SHP77 (cell line): ENCODE results near the gene DCST1.

Experiments used
- DNase-seq, 2 experiments: peaks; one replicate each; lab custom pipeline; 2025; lab: John Stamatoyannopoulos, UW

Gene DCST1

GRCh38 chr1:155073377-155074242, 40.0 kb downstream of the DCST1 start:
- DNase-seq: no peak

DNA sequence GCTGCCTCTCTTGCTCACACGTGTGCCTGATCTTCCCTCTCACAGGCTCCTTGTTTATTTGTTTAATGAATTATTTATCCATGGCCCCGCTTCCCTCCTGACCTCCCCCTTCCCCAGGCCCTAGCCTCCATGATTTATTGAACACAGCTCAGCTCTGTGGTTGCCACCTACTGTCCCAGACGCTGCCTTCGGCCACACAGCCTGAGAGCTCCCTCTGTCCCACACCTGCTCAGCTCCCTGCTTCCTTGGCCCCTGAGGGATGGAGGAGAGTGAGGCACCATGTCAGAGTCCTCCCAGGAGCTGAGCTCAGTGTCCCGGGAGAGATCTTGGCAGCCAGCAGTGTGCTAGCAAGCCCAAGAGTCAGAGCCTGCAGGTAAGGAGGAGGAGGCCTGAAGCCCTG, 41.9 kb downstream of the DCST1 start:
- DNase-seq: peak; percentile 43 to 67

DNA sequence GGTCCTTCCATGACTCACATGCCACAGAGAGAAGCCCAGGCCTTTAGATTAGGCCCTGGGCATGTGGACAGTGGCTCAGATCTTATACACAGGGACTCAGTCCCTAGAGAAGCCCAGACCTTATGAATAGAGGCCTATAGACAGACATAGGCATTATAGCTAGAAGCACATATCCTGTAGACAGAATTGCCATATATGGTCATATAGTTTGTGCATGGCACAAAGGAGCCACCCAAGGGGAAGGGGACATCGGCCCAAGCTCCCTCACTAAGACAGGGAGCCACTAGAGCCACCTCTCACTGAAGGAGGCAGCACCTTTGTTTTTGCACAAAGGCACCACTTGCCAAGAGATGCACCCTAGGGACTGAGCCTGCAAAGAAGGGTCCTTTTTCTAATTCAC, 42.7 kb downstream of the DCST1 start:
- DNase-seq: no peak

DNA sequence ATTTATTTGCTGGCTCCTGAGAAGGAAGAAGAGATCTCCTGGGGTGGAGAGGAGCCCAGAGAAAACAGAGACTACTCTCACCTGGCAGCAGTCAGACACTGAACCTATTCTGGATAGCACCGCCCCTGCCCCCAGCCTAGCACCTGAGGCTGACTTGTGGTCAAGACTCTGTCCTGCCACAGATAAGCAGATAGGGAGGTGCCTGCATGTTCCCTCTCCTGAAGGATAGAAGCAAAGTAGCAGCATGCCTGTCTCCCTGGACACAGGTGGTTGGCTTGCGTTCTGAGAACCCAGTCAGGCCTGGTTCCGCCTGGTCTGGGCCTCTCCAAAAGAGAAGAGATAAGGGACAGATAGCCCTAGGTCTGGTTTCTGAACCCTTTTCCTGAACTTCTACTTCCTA, 43.7 kb downstream of the DCST1 start:
- DNase-seq: no peak

DNA sequence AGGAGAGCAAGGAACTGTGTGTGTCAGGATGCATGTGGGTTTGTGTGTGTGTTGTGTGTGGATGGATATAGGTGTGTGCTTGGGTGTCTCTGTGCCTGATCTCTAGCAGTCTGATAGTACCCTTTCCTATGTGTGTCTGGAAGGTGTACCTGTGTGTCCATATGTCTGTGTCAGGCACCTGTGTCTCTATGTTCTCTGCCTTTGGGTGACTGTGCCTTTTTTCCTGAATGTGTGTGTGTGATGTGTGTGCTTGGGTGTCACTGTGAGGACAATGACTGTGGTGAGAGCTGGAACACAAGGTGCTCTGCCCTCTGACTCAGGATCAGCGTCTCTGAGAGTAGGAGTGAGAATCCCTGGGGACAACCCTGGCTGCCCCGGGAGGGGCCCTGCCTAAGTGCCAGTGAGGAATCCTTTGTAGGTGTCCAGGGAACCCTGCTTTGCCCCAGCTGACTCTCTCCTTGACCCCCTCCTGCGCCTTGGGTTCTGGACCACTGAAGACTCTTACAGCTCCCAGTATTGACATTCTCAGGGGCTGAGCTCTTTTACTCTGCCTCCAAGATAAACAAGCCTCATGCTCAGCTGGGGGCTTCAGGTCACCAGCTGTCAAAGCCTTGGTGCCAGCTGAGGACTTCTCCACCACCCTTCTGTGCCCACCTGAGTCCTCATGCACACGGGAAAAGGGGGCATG, 44.3 kb downstream of the DCST1 start:
- no peak for DNase-seq

DNA sequence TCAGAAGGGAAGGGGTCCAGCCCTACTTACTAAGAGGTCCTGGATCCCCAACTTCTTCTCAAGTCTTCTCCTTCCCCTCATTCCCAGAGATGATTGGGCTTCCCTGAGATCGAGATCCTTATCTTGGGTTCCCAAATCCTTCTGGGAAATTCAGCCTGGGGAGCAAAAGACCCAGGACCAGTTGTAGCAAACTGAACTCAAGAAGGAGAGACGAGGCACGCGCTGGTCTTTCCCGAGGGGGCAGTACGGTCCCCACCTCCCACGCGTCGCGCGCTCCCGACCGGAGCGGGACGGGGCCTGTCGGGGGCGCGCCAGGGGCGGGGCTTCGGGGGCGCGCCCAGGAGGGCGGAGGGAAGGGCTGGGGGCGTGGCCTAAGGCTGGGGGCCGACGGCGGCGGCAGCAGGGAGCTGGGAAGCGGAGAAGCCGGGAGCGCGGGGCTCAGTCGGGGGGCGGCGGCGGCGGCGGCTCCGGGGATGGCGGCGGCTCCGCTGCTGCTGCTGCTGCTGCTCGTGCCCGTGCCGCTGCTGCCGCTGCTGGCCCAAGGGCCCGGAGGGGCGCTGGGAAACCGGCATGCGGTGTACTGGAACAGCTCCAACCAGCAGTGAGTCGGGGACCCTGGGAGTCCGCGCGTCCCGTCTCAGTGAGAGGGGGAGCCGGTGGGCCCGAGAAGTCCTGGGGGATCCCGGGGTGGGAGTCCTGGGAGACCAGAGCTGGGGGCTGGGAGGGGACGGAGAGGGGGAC, 45.0 kb downstream of the DCST1 start, which contains the start of gene EFNA3:
Gene EFNA3 (plus strand): TSS at position 369 of the 741 bp plus-strand sequence. CDS start 105 bp downstream, at position 474.
- DNase-seq: peak; percentile 51 to 61

- DNase-seq: no peak
These were observed 45.5 kb downstream of the DCST1 start for GRCh38 chr1:155079210-155079486.

GRCh38 chr1:155079487-155080311, 46.1 kb downstream of the DCST1 start:
- peak in 1 of 2 experiments; percentile 51 for DNase-seq

DNA sequence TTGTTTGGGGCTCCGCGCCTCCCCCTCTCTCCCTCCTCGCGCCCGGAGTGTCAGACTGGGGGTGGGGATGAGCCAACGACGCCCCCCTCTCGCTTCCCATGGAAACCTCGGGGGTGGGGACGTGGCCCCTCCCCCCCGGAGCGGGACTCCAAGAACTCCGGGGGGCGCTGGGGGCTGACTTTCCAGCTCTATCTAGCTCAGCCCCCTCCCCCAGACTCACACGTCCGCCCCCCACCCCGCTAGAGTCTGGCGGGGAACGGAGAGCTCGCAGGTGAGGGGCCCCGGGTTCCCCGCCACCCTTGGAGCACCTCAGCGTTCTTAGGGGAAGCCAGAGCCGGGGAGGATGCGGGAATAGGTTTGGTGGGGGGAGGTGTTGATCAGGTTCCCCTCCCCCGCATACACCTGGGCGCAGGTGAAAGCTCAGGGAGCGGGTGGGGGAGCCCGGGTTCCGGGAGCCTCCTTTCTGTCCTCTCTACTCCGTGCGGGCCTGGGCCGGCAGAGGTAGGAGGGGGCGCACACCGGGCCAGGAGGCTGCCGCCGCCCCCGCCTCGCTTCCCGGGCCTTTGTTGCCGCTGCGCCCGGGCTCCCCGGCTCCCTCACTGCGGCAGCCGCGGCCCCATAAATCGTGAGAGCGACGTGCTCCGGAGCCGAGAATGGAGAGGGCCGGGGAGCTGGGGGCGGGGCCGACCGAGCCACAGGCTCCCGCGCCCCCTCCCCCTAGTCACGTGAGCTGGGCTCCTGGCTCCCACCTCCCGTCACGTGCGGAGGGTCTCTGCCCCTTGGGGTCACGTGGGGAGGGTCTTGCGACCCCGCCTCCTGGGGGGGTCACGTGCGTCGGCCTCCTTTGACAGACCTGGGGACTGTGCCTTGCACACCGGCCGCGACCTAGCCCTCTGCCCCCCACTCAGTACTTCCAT, 46.9 kb downstream of the DCST1 start:
- DNase-seq: peak; percentile 70 to 80

DNA sequence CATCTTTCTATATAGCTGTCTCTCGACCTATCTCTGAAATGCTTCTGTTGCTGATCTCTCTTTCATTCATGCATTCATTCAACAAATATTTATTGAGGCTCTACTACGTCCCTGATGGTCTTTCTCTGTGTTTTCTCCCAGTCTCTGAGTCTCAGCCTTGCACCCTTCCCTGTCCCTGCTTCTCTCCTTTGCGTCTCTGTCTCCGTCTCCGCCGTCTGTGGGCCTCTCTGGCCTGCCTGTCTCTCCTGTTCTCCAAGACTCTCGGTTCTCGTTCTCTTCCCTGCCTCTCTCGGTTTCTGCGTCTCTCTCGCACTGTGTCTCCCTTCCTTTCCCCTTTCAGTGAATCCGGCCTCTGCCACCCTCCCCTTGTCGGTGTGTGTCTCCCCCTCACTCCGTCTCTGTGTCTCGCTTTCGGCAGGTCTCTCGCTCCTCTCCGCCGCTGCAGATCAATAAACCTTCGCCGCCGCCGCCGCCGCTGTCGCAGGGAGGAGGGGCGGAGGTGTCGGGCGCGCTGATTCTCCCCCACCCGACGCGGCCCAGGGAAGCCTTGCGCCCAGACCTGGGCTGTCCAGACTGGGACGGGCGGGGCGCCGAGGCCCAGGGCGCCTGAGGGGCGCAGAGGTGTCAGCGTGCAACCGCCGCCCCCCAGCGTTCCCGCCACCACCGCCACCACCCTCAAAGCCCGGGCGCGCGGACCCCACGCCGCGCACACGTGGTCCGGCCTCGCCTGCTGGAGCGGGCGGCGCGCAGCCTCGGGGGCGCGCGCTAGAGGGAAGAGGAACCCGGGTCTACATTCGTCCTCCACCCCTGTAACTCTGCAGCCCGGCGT, 48.1 kb downstream of the DCST1 start:
- DNase-seq: no peak

GRCh38 chr1:155082301-155083051, 48.9 kb downstream of the DCST1 start:
- no peak for DNase-seq

- DNase-seq: no peak
These were observed 49.5 kb downstream of the DCST1 start for GRCh38 chr1:155083052-155083541.

- DNase-seq: peak; percentile 43 to 66
These were observed 50.5 kb downstream of the DCST1 start for GRCh38 chr1:155083865-155084721.

DNA sequence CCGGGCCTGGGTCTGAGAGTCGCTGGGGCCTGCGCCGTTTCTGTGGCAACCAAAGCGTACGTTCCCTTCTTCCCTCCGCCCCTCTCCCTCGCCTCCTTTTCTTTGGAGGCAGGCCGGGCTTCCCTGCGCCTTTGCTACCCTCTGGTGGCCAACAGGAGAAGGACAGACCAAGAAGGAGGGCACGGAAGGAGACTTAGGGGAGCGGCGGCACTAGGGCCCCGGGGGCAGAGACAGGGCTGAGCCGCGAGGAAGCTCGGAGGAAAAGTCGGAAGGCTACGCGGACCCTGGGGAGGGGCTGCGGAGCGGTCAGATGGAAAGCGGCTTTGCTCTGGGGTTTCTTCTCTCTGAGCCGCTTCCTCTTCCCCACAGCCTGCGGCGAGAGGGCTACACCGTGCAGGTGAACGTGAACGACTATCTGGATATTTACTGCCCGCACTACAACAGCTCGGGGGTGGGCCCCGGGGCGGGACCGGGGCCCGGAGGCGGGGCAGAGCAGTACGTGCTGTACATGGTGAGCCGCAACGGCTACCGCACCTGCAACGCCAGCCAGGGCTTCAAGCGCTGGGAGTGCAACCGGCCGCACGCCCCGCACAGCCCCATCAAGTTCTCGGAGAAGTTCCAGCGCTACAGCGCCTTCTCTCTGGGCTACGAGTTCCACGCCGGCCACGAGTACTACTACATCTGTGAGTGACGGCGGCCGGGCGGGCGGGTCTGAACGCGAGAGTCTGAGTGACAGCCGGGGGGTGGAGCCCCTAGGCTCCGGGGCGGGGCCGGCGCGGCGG, 51.3 kb downstream of the DCST1 start:
- DNase-seq: peak; percentile 98

DNA sequence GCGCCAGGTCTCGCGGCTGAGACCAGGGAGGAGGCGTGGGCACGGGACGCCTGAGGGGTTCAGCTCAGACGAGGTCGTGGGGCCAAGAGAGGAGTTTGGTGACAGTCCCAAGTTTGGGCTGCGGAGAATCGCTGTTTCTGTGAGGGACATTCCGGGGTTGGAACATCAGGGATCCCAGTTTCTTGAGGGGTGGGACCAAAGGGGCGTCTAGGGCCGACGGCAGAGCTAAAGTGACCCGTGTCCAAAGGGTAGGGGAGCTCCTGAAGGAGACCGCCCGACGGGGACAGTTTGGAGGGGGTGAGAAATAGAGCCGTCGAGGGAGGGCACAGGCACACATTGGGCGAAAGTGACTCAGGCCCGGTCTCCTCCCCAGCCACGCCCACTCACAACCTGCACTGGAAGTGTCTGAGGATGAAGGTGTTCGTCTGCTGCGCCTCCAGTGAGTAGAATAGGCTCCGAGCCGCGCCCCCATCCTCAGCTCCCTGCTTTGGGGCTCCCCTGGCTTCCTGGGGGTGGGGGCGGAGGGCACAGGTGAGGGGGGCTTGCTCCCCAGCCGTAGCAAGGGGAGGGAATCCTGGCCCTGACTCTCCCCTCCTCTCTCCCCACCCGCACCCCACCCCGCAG, 52.0 kb downstream of the DCST1 start:
- DNase-seq: peak in 1 of 2 experiments; percentile 38

GRCh38 chr1:155086128-155086741, 52.6 kb downstream of the DCST1 start:
- DNase-seq: peak; percentile 53 to 65
